ENCODE measurements around the gene PSMD14.
A peak's percentile ranks its signal among the peaks of the same experiment; 100 is the strongest.

Gene PSMD14

DNA sequence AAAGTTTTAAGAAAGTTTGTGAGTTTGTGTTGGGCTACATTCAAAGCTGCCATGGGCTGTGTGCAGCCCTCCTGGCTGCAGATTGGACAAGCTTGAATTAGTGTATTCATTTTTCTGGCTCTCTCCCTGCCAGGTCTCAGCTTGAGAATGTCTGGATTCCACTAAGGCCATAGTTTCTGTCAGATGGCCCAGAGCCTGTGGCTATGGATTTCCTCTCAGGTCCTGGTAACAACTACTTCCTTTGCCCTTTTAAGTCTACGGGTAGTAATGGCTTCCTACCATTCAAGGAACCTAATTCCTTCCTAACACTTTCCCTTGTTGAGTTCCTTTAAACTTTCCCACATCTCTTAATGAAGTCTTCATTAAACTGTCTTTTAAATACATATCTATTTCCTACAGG, 24.3 kb upstream of the PSMD14 start:
- Histone ChIP-seq H3K27ac (no peak overlapping the region), H3K4me3 (no peak overlapping the region), H3K9me3 (peaks cover 15% of the 10 kb centered on the region; the same call in 1 of the 2 replicates), H4K20me1 (no peaks in the 10 kb centered on the region), H3K9ac (no peak overlapping the region), H3K4me1 (peaks cover 8% of the 10 kb centered on the region; the same call in 1 of the 2 replicates), H3K36me3 (no peaks in the 10 kb centered on the region), H3K27me3 (no peaks in the 10 kb centered on the region), H3K4me2 (no peak overlapping the region)
- no peak for TF ChIP-seq Cebpa-rat (IDR thresholded peaks at IDR 0.05)

DNA sequence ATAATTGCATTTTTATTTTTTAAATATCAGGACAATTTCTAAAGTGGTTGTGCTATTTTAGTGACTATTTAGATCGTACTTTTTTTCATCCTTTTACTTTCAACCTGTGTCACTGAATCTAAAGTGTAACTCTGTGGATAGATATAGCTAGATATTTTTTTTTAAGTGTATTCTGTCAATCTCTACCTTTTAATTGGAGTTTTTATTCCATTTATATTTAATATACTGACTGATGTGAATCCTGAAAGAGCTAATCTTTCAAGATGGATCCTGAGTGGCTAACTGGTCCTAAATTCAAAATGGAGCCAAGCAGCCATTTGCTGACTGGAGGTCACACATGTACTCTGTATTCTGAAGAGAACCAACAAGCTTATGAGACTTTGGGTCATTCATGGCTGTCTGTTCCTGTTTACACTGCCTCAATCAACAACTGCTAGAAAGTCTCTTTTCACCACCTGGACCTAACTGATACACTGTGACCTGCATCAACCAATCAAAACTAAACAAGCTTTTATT, 4.6 kb upstream of the PSMD14 start:
- TF ChIP-seq Cebpa-rat (IDR thresholded peaks at IDR 0.05) = no peak
- H3K9me3 ChIP-seq = peaks cover 26% of the 10 kb centered on the region
- H3K27ac ChIP-seq = no peak overlapping the region

DNA sequence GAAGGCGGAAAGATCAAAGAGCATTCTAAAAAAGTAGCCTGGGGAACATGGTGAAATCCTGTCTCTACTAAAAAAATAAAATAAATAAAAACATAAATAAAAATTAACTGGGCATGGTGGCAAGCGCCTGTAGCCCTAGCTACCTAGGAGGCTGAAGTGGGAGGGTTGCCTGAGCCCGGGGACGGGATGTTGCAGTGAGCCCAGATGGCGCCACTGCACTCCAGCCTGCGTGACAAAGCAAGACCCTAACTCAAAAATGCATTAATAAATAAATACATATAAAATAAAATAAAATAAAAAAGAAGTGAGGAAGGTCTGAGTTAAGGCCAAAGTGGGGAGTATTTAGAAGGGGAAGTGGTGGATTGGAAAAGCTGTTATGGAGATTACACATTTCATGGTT, 1.3 kb upstream of the PSMD14 start:
- Histone ChIP-seq H3K27ac (no peak overlapping the region), H3K27me3 (no peaks in the 10 kb centered on the region), H3K36me3 (peaks cover 11% of the 10 kb centered on the region), H3K9ac (no peak overlapping the region), H3K4me3 (no peak overlapping the region), H3K4me1 (peaks cover 28% of the 10 kb centered on the region), H4K20me1 (peaks cover 22% of the 10 kb centered on the region), H3K4me2 (peak overlapping the region; percentile 84), H3K9me3 (peaks cover 26% of the 10 kb centered on the region)
- no peak for TF ChIP-seq Cebpa-rat (IDR thresholded peaks at IDR 0.05)

More for the DNA sequence above, 4.6 kb upstream of the PSMD14 start:
- H4K20me1 ChIP-seq = no peaks in the 10 kb centered on the region
- no peak overlapping the region for H3K4me2 ChIP-seq
- H3K36me3 ChIP-seq = peaks cover 5% of the 10 kb centered on the region; the same call in 1 of the 2 replicates
- H3K9ac ChIP-seq = no peak overlapping the region
- H3K4me3 ChIP-seq = no peak overlapping the region
- H3K27me3 ChIP-seq = no peaks in the 10 kb centered on the region
- H3K4me1 ChIP-seq = peaks cover 7% of the 10 kb centered on the region

DNA sequence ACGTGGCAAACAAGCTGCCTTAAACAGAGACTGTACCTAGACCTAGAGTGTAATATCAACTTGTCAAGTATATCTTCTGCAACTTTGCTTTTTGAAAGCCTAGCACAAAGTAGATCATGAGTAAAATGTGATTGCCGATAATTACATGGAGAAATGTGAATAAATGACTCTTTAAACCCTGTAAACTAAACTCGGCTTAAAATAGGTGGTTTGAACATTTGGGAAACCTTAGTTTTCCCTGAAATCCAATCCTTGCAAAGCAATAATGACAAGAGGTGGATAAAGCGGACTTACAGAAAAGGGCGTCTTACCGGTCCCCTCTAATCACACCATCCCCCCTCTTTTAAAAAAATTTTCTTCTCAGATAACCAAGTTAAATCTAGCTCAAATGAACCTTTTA, 549 bp upstream of the PSMD14 start:
- H3K27me3 ChIP-seq = no peaks in the 10 kb centered on the region
- peak overlapping the region; percentile 90 for H3K9ac ChIP-seq
- TF ChIP-seq Cebpa-rat (IDR thresholded peaks at IDR 0.05) = no peak
- peaks cover 17% of the 10 kb centered on the region for H3K36me3 ChIP-seq
- peaks cover 25% of the 10 kb centered on the region for H3K9me3 ChIP-seq
- H3K4me2 ChIP-seq = peak overlapping the region; percentile 84
- H3K27ac ChIP-seq = peak overlapping the region; percentile 93
- peak overlapping the region; percentile 79 for H3K4me3 ChIP-seq
- peaks cover 28% of the 10 kb centered on the region for H4K20me1 ChIP-seq
- peaks cover 28% of the 10 kb centered on the region for H3K4me1 ChIP-seq

DNA sequence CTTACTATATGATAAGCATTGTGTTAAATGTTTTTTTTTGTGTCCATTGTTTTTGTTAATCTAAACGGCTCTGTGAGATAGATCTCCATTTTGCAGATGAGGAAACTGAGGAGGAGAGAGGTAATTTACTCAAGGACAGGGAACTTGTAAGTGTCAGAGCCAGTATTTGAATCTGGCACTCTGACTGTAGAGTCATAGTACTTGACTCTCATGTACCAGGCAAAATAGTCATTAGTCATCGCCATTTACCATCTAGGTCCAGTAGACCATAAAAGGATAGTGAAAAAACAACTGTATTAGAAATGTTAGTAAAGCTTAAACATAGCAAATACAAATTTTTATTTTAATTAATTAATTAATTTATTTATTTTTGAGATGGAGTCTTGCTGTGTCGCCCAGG, 4.8 kb downstream of the PSMD14 start:
- Histone ChIP-seq H3K36me3 (peaks cover 31% of the 10 kb centered on the region), H3K4me1 (peaks cover 40% of the 10 kb centered on the region), H3K9ac (no peak overlapping the region), H3K27me3 (no peaks in the 10 kb centered on the region), H3K9me3 (no peaks in the 10 kb centered on the region), H3K4me2 (no peak overlapping the region), H3K4me3 (no peak overlapping the region), H4K20me1 (peaks cover 60% of the 10 kb centered on the region), H3K27ac (no peak overlapping the region)
- no peak for TF ChIP-seq Cebpa-rat (IDR thresholded peaks at IDR 0.05)

DNA sequence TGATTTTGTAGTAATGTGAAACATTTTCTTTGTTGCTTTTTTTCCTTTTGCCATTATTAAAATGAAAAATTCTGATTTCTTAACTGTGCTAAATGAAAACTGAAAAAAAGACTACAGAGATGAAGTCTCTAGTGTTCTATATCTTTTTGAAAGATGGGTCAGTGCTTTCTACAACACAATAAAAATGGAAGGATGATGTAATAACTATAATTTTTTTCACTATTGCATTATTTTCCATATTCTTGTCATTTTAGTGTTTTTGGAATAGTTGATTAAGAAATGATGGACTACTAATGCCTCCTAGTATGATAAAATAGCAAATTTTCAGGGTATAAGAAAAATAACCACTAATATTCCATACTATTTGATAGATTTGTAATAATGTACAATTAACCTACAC, 7.2 kb downstream of the PSMD14 start:
- Histone ChIP-seq H3K36me3 (peaks cover 42% of the 10 kb centered on the region), H3K9ac (no peak overlapping the region), H3K4me2 (peak overlapping the region; percentile 58), H3K27me3 (no peaks in the 10 kb centered on the region), H3K4me3 (no peak overlapping the region), H4K20me1 (peaks cover 50% of the 10 kb centered on the region), H3K27ac (no peak overlapping the region), H3K4me1 (peaks cover 35% of the 10 kb centered on the region), H3K9me3 (no peaks in the 10 kb centered on the region)
- no peak for TF ChIP-seq Cebpa-rat (IDR thresholded peaks at IDR 0.05)

DNA sequence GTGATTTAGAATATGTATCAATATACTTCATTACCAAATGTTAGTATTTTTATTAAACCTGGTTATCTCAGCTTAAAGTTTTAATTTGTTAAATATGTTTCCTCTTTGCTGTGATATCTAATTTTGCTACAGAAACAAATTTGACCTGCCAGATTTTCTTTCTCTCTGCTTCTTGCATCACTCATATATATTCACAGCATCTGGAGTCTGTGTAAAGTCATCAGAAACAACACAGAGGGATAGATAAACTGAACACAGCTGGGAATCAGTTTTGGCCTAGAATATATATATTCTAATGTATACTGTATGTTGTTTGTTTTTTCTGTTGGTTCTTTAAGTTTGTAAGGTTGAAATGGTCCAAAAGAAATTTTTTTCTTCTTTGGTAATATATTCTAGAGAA, 8.5 kb downstream of the PSMD14 start:
- TF ChIP-seq Cebpa-rat (IDR thresholded peaks at IDR 0.05) = no peak
- no peak overlapping the region for H3K4me2 ChIP-seq
- no peaks in the 10 kb centered on the region for H3K27me3 ChIP-seq
- H4K20me1 ChIP-seq = peaks cover 40% of the 10 kb centered on the region
- peaks cover 49% of the 10 kb centered on the region for H3K36me3 ChIP-seq
- H3K4me1 ChIP-seq = peaks cover 27% of the 10 kb centered on the region
- no peak overlapping the region for H3K4me3 ChIP-seq
- no peak overlapping the region for H3K27ac ChIP-seq
- H3K9ac ChIP-seq = no peak overlapping the region
- H3K9me3 ChIP-seq = no peaks in the 10 kb centered on the region; the same call in 1 of the 2 replicates

DNA sequence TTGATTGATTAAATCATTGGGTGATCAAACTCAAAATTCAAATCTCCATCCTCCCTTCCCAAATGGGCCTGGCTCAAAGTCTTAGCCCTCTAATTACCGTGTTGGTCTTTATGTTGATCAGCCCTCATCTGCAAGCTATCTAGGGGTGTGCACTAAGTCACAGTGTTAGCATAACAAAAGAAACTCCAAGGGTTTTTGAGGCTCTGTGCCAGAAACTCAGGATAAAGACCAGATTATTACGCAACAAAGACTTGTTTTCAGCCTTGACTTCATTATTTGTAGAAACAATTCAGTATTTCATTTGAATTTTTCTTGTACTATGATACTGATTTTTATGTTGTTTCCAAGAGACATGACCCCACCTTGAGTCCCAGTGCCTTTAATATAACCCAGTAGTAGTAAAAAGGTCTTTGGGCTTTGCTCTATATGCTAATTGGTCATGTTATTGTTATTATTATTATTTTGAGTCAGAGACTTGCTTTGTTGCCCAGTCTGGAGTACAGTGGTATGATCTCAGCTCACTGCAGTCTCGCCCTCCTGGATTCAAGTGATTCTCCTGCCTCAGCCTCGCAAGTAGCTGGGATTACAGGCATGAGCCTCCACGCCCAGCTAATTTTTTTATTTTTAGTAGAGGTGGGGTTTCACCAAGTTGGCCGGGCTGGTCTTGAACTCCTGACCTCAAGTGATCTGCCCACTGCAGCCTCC, 13.9 kb downstream of the PSMD14 start:
- no peak overlapping the region for H3K27ac ChIP-seq
- peak; percentile 73; the same call in 1 of the 2 replicates for TF ChIP-seq Cebpa-rat (IDR thresholded peaks at IDR 0.05)
- no peak overlapping the region for H3K9ac ChIP-seq
- peaks cover 63% of the 10 kb centered on the region for H3K36me3 ChIP-seq
- no peaks in the 10 kb centered on the region for H3K27me3 ChIP-seq
- no peak overlapping the region for H3K4me3 ChIP-seq
- no peak overlapping the region for H3K4me2 ChIP-seq
- peaks cover 8% of the 10 kb centered on the region; the same call in 1 of the 2 replicates for H3K4me1 ChIP-seq
- H4K20me1 ChIP-seq = no peaks in the 10 kb centered on the region
- H3K9me3 ChIP-seq = no peaks in the 10 kb centered on the region; the same call in 1 of the 2 replicates

DNA sequence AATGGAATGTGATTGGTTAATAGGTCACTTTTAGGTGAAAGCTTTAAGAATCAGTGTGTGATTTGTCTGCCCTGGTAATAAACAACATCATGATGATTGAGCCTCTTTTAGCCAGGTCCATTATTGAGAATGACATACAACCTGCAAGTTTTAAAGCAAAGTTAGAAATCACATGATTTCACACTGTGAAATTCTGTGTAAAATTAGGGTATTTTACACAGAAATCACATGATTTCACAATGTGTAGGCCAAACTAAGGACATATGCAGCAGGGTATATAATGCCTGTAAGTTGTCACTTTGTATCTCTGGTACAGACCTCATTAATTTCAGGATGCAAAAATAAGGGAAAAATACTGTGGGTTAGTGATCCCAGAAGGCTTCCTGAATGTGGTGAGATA, 16.7 kb downstream of the PSMD14 start:
- Histone ChIP-seq H4K20me1 (no peaks in the 10 kb centered on the region), H3K36me3 (peaks cover 56% of the 10 kb centered on the region), H3K9ac (no peak overlapping the region), H3K27ac (no peak overlapping the region), H3K9me3 (no peaks in the 10 kb centered on the region; the same call in 1 of the 2 replicates), H3K4me1 (no peaks in the 10 kb centered on the region), H3K4me2 (no peak overlapping the region), H3K27me3 (no peaks in the 10 kb centered on the region), H3K4me3 (no peak overlapping the region)
- no peak for TF ChIP-seq Cebpa-rat (IDR thresholded peaks at IDR 0.05)

DNA sequence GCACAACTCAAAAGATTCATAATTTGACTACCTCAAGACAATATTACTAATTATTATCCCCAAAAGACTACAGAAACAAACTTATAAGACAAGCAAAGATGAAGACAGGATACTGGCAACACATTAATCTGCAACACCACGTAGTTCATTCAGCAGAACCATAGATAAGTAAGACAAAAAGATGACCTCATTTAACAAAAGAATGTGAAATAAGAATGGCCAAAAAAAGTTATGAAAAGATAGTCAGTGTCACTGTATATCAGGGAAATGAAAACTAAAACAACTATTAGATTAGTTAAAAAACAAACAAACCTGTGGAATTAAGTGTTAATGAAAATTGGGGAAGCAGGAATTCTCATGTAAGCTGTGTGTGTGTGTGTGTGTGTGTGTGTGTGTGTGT, 19.4 kb downstream of the PSMD14 start:
- no peaks in the 10 kb centered on the region for H3K4me1 ChIP-seq
- no peak overlapping the region for H3K27ac ChIP-seq
- H4K20me1 ChIP-seq = peaks cover 13% of the 10 kb centered on the region; the same call in 1 of the 2 replicates
- no peak overlapping the region for H3K9ac ChIP-seq
- no peak for TF ChIP-seq Cebpa-rat (IDR thresholded peaks at IDR 0.05)
- peaks cover 47% of the 10 kb centered on the region for H3K36me3 ChIP-seq
- H3K4me3 ChIP-seq = no peak overlapping the region
- H3K4me2 ChIP-seq = no peak overlapping the region
- no peaks in the 10 kb centered on the region for H3K9me3 ChIP-seq
- H3K27me3 ChIP-seq = no peaks in the 10 kb centered on the region
